ENCODE measurements around the gene ADAM17.

Gene ADAM17

GRCh38 chr2:9465170-9465569 lies 90.5 kb downstream of the ADAM17 start:
- DNase-seq = no peak

- DNase-seq = no peak
Measured at GRCh38 chr2:9463698-9464034, 92.0 kb downstream of the ADAM17 start.

GRCh38 chr2:9462886-9463697 lies 92.5 kb downstream of the ADAM17 start:
- no peak for DNase-seq

- no peak for DNase-seq
Measured at GRCh38 chr2:9462313-9462712, 93.3 kb downstream of the ADAM17 start.

- DNase-seq = no peak
Measured at GRCh38 chr2:9461079-9461478, 94.6 kb downstream of the ADAM17 start.

GRCh38 chr2:9460441-9461017 lies 95.1 kb downstream of the ADAM17 start:
- no peak for DNase-seq

- DNase-seq = no peak
Measured at GRCh38 chr2:9451231-9451630, 104.4 kb downstream of the ADAM17 start.

- DNase-seq = no peak
Measured at GRCh38 chr2:9445089-9445488, 110.5 kb downstream of the ADAM17 start.

GRCh38 chr2:9443526-9443925 lies 112.1 kb downstream of the ADAM17 start:
- no peak for DNase-seq

- no peak for DNase-seq
Measured at GRCh38 chr2:9441556-9441955, 114.1 kb downstream of the ADAM17 start.

GRCh38 chr2:9440058-9440727 lies 115.4 kb downstream of the ADAM17 start:
- no peak for DNase-seq

GRCh38 chr2:9439536-9439935 lies 116.1 kb downstream of the ADAM17 start:
- no peak for DNase-seq

Measured in activated gamma-delta T cell treated with Interleukin-2 at 50 U/mL for 16 hours (primary cell).